Renal pelvis (tissue), 4 donors: Measurements from ENCODE around the gene LDLRAD3. TPM values are rescaled to one million over a fixed set of nuclear protein-coding genes. Genes with fewer than 3 reads are reported as not detected.

Source experiments
- DNase-seq: peaks from one replicate; pipeline ENCODE4 v3.0.0-alpha.2; 2013
- polyA plus RNA-seq, 3 donors: library from polyadenylated mRNA; unstranded; fragments of 120-200 nt; gene quantifications; one replicate each; pipeline ENCODE4 v1.2.1, GENCODE V29; 2013; ENCODE audit not compliant: insufficient read length in 3 of 3

LDLRAD3 gene
- polyA plus RNA-seq, 3 donors: 23.1 to 24.7 (median 23.5) TPM

DNA sequence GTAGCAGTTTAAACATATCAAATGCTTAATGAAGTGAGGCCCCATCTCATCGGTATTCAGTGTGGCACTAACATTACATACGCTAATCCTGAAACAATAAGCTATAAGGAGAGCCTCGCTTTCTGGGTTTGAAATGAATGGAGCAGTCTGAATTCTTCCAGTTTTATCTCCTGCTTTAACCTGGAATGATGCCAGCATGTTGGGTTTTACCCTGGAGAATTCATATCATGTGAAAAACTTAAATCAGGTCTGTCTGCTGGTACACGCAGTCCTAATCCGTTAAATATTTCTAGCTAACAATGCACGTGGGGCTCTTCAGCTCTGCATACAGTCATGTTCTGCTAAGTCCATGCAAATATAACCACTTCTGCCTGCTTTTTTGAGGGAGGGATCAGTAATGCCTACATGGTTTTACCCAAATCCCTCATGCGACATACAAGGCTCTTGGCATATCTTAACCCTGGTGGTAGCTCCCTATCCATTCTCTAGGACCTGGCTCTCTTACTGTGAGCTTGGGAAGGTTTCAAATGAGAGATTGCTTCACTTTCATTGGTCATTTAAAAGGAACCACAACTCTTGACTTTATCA lies 252.6 kb downstream of the LDLRAD3 start:
- no peak for DNase-seq

DNA sequence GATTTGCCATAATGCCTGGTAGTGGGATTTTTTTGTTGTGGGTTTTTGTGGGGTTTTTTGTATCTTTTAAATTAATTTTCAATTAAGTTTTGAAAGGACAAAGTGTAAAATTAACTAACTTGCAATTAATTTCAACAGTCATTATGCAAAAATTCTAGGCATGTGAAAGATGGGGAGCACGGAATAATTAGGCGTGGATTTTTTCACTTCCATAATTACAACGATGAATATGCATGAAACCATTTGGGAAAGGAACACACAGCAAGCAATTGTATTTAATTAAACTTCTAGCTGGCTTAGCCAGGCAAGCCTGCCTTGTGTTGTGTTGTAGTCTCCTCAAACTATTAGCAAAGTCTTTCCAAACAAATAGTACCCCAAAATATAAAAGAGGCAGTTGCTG lies 257.5 kb downstream of the LDLRAD3 start:
- no peak for DNase-seq

DNA sequence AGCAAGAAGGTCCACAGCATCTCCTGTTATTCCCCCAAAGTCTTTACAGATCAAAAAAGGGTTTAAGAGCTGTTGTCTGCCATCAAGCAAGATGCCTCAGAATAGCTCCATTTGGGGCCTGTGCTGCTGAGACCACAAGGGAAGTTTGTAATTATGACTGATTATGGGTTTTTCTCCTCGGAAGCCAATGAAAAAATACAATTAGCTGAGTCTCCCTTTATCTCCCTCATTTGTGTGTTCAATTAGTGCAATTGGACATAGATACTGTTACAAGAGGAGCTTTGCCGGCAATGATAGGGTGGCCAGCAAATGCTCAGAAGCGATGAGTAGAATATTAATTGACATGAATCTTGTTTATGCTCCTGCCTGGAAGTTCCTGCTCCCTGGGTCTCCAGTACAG lies 261.7 kb downstream of the LDLRAD3 start:
- DNase-seq: no peak

DNA sequence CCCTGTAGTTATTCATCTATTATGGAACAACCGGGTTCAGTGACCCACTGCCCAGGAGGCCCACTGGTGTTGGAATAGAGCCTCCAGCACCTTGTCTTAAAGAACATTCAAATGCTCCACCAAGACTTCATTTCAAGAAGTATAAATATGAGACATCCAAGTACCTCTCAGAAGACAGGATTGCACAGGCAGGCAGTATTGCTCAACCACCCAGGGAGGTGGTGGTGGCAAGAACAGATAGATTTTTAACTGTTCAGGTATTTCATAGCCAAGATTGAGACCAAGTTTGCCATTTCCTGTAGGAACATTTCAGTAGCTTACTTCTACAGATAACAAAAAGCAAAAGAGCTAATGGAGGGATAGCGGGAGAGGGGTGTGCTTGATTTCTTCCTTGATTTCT lies 266.7 kb downstream of the LDLRAD3 start:
- no peak for DNase-seq

DNA sequence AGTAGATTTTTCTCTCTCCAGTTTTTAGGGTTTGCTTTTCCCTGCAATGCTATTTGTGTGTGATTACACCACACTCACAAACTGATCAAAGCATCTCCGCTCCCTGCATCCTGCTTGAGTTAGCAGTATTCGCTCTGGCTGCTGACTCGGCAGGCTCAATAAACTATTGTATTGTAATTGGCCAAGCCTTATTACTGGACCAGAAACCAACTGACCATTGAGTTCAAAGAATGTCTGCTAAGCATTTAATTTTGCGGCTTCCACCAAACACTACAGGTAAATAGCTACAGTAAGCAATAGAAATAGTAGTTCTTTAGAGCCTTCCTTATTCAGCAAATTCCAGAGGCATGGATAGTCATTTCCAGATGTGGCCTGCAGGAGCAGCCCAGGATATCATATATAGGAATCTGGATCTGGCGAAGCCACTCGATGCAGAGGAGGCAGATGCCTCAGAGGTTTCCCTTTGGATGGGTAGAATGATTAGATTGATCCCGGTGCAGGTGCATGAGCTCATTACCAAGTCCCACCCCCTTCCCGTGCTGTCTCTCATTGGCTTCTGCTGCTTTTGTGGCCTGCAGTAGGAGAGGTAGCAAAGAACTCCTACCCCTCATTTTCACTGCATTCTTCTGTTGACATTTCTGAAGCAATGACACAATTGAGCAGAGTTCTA lies 268.0 kb downstream of the LDLRAD3 start:
- no peak for DNase-seq

DNA sequence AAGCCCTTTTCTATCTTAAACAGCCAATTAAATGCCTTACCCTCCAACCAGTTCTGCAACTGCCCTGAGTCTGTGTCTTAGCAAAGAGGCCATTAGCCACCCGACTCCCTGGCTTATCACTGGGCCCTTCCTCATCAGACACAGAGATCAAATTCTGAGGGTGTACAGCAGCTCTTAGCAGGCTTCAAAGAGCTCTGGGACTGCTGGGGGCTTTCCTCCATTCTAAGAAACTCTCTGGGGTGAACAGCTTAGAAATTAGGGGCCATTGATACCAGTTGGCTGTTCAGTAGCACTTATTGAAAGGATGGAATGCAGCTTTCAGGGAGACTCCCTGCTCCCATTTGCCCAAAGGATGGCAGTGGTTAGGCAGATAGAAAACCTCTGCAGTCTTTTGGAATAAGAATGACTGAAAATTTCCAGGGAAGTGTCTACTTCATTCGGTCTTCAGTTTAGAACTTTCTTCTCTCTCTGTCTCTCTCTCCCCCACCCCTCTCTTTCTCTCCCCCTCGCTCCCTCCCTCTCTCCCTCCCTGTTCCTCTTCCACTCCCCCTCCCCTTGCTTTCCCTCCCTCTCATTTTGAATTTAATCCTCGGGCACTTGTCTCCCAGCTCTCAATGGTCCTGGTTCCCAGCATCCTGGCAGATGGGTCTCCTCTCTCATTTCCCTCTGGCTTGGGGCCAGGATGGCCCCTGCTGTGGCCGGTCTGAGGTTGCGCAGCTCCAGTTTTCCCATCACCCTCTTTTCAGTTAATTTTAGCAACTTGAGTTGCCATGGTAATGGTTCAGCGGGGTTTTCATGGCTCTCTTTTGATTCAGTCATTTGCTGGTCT lies 268.9 kb downstream of the LDLRAD3 start:
- DNase-seq: peak; percentile 66

DNA sequence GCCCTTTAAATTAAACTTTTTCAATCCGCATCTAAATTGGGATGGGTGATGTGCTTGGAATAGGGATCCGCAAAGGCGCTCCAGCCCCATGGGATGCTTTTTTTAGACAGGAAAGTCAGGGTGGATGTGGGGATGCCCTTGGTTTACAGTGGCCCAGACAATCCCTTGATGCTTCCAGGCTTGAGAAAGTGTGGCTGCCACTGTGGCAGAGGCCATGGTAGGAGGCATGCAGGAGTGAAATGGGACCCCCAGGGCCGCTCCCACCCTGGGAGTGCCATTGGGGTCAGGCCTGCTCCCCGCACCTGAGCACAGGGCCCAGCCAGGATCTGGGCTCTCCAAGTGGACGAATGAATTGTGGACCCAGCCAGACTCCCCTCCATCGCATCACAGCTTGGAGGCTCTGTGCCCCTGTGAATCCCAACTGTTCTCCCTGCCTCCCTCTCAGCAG lies 269.6 kb downstream of the LDLRAD3 start:
- DNase-seq: no peak

DNA sequence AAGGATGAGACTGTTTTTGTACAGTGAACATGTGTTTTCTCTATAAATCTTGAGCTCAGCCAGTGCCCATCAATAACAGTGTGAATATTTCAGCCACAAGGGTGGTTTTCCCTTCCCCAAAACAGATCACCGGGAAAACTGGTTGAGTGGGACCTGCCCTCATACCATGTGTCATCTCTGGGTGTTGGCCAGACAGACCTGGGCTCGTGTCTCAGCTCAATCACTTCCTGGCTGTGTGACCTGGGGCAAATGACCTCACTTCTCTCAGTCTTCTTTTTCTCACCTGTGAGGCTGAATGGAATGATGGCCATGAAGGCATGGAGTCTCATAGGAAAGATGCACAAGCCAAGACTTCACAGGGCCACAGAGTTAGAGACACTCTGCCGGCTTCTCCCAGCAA lies 270.6 kb downstream of the LDLRAD3 start:
- no peak for DNase-seq

DNA sequence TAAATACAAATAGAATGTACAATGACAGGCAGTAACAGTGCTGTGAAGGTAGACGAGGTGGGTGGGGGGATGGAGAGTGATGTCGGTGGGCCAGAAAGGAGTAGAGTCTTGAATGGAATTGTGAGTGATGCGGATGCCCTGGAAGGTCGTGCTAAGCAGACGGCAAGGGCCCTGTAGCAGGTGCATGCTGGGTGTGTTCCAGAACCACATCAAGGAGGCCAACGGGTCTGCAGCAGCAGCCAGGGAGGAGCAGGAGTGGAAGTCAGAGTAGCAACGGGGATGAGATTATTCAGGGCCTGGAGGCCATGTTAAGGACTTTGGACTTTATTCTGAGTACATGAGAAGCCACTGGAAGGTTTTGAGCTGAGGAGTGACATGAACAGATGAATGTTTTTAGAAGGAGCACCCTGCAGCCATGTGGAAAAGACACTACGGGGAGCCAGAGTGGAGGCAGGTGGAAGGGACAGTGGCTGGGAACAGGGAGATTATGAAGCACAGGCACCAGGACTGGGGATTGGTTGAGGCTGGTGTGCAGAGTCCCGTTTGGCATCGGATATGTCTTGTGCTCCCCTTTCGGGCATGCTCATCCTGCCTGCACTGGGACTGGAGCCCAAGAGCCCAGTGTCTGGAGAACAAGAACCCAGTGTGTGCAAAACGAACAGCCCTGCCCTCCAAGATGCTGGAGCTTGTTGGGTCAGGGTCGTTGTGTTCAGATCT lies 271.3 kb downstream of the LDLRAD3 start:
- no peak for DNase-seq

DNA sequence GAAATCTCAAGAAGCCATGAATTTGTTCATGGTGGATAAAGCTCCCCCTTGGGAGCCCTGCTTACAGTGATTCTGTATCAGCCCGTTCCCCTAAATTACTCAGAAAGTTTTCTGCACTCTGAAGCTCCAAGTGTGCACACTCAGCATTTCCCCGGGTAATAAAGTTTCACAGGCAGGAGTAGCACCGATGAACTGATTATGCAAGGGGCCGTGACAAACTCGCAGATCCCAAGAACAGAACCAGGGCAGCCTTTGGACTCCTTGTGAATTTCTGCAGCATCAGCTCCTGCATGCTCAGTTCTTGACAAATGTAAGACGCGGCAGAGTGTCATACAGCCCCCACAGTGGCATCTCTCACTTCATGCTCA lies 271.8 kb downstream of the LDLRAD3 start:
- no peak for DNase-seq

DNA sequence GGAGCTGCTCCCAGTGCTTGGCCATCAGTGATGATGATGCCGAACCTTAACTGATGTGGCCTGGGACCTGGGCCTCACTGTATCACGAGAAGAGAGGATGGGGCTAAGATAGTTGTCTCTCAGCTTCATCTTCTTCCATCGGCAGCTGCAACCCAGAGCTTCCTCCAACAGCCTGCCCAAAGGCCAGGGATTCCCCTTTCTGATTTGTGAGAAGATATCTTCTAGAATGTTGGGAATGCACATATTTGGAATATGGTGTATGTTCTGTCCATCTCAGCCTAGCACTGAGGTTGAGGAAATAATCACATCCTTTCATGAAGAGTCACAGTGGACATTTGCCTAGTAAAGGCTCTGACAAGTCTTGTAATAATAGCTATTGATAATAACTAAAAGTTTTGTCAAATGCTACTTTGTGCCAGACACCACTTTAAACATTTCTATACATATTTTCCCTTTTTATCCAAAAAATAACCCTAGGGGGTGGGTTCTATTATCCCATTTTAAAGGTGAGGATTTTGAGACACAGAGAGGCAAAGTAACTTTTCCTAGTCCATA lies 272.3 kb downstream of the LDLRAD3 start:
- DNase-seq: no peak

DNA sequence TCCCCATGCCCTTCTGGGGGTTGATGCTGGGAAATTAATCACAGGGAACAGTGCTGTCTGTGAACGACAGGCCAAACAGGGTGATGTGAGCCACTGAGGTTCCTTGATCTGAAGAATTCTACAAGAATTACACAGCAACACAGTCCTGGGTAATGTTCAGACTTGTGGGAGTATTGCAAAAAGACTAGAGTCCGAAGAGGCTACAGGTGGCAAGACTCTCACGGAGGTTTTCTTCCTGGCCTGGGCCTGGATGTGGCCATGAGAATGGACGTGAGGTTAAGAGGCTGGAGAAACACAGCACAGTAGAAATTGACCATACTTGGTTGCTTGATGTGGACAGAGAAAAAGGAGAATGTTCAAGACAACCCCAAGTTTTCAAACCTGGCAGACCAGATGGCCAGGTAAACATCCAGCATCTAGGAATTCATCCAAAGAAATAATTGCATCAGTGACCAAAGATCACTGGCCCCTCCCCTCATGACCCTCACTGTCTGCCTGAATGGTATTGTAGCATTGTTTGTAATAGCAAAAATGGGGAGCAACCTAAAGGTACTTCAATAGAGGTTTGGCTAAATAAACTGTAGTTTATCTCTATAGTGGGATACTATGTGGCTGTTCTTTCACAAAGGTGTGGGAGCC lies 274.5 kb downstream of the LDLRAD3 start:
- DNase-seq: no peak

DNA sequence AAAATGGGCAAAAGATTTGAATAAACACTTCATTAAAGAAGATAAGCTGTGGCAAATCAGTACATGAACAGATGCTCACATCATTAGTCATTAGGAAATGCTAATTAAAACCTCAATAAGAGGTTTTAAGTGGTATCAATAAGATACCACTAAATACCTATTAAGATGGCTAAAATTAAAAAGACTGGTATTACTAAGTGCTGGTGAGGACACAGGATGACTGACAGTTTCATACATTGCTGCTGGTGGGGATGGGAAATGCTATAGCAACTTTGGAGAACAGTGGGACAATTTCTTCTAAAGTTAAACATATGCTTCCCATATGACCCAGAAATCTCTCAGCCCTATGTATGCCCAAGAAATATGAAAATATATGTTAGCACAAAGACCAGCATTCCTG lies 276.1 kb downstream of the LDLRAD3 start:
- no peak for DNase-seq

DNA sequence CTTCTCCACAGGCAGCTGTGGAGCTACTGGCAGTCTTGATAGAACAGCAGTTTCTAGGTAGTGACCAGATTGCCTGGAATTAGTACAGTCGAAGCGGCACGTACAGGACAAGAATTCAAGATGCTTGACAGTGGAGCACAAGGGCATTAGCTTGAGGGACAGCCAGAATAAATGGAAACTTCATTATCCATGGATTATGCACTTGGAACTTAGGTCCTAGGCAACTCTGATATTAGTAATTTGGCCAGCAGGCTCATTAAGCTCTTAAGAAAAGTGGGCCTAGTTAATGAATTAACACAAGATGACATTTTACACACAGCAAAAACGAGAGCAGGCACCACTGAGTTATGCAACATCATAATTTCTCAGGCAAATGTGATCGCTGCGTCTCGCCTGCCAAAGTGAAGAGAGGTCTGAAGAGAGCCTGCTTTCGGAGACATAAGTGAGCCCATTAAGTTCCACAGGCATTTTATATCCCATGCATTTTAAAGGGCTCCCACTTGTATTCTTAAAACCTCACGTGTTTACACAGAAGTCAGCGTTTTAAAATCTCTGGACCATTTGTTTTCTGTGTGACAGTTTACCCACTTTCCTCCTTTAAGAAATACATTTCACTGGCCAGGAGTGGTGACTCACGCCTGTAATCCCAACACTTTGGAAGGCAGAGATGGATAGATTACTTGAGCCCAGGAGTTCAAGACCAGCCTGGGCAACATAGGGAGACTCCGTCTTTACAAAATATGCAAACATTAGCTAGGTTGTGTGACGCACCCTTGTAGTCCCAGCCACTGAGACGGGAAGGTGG lies 279.2 kb downstream of the LDLRAD3 start:
- DNase-seq: no peak

DNA sequence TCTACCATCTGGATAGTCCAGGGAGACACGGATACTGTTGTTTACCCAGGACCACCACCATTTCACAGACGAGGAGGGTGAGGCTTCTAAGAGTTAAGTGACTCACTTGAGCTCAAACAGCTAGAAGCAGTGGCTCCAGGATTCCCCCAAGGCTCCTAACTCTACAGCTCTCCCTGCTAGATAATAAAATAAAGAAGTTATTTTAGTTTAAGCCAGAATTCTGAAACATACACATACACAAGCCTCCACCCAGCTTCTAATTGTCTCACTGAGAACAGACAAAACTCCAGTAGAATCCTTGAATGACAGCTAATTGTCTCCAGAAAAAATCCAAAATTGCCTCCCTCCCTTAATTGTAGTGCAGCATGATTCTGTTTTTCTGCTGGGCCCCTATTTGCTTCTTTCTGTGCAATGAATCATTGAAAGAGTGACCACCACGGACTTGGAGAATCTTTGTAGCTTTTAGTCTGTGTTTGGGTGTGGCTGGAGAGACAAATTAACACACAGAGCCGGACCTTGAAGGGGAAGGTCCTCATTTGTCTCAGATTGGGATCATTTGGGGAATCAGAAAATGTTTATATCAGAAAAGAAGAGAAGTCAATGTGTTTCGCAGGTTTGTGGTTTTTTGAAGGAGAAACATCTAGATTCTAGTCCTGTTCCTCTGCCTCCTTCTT lies 280.5 kb downstream of the LDLRAD3 start:
- no peak for DNase-seq

DNA sequence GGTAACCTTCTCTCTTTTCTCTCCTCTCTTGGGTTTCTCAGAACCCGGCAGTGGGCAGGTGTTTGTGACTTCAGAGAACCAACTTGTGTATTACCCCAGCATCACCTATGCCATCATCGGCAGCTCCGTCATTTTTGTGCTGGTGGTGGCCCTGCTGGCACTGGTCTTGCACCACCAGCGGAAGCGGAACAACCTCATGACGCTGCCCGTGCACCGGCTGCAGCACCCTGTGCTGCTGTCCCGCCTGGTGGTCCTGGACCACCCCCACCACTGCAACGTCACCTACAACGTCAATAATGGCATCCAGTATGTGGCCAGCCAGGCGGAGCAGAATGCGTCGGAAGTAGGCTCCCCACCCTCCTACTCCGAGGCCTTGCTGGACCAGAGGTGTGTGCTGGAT lies 283.2 kb downstream of the LDLRAD3 start:
- DNase-seq: no peak

DNA sequence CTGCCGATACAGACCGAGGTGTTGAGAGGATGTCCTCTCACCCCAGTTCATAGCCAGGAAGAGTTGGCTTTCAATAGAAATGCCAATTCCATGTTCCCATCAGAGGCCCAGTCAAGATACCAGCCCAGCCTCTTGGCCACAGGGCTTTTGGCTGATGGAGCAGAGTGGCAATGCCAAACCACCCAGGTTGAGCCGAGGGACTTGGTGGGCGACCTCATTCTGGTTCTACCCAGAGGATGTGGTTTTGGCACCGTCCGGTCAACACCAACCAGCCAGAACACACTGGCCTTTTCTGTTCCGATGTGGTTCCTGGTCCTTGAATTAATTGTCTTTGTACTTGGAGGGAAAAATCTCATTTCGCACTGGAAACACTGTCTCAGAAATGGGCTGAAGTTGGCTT lies 284.8 kb downstream of the LDLRAD3 start:
- DNase-seq: no peak

DNA sequence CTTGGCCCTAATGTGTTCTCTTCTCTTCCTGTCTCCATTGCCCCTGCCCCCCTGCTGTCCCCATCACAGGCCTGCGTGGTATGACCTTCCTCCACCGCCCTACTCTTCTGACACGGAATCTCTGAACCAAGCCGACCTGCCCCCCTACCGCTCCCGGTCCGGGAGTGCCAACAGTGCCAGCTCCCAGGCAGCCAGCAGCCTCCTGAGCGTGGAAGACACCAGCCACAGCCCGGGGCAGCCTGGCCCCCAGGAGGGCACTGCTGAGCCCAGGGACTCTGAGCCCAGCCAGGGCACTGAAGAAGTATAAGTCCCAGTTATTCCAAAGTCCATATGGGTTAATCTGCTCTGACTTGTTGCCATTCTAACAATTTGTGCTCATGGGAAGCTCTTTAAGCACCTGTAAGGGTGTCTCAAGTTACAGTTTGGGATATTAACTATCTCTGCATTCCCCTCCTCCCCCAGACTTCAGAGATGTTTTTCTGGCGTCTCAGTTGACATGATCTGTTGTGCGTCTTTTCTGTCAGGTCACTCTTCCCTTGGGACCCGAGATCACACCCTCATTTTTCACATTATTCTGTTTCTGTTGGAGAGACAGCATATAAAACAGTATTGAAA lies 285.3 kb downstream of the LDLRAD3 start:
- peak; percentile 50 for DNase-seq

DNA sequence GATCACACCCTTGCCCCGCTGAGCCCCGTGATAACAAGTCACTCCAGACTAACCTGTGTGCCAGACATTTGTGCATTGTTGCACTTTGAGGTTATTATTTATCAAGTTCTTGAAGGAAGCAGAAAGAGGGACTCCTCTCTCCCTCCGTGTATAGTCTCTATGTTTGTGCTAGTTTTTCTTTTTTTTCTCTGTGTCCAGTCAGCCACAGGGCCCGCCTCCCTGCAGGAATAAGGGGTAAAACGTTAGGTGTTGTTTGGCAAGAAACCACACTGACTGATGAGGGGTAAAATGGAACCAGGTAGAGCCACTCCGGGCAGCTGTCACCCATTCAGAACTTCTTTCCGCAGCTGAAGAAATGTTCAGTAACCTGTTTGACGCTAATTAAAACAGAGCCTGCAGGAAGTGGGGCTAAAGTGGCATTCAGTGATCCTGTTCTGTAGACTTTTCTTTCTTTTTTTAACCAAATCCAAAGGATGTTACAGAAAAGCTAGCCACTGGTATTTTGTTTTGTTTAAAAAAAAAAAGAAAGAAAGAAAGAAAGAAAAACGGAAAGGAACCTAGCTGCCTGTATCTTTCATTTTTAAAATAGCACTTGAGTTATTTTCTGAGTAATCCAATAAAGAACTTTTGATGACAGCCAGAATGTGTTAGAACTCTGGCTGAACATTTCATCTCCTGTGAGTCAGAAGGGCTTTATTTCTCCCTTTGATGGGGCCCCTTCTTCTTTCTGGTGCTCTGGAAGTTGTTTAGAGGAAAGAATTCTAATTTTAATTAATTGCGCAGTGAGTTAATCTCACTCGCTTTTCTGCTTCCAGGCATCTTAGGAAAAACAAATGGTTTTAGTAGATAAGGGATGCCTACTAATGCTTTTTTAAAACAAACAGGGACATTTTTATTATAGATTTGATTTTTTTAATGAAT lies 287.2 kb downstream of the LDLRAD3 start:
- DNase-seq: peak; percentile 75
